HL-60 (cell line): ENCODE data around the gene ZNF776.
"Not testable (repeated sequence)": the region's sequence is repeated elsewhere in the genome, so short reads cannot be mapped to it uniquely, and the experiment has no call there.

ENCODE experiments used
- DNase-seq, 2 experiments: peaks; one replicate each; pipeline ENCODE4 v3.0.0-alpha.2; 2010 to 2020; ENCODE audit warnings: low read depth in 1 of 2, low spot score in 1 of 2
- H3K27ac ChIP-seq: fragments of 250-450 bp; sonication (Bioruptor Pico); replicated peaks from 2 replicates; pipeline ENCODE4 v1.5.1; 2020; ENCODE audit warnings: mild to moderate bottlenecking, moderate library complexity
- H3K27me3 ChIP-seq: fragments of 250-450 bp; sonication (Bioruptor Pico); 2 replicates; pipeline ENCODE4 v1.5.1; 2021; ENCODE audit warnings: mild to moderate bottlenecking, moderate library complexity; ENCODE audit not compliant: insufficient read depth, poor library complexity, severe bottlenecking
- H3K4me3 ChIP-seq: replicated peaks from 2 replicates; pipeline ENCODE4 v1.5.1; 2011; ENCODE audit warnings: mild to moderate bottlenecking, control low read depth, low read length; ENCODE audit not compliant: insufficient read depth
- GABPA ChIP-seq: IDR thresholded peaks from 2 replicates; pipeline ENCODE4 v1.6.1; 2012; ENCODE audit warnings: low read depth
- POLR2AphosphoS5 ChIP-seq: IDR thresholded peaks from 2 replicates; pipeline ENCODE4 v1.6.1; 2012; ENCODE audit warnings: low read depth
- SPI1 ChIP-seq: IDR thresholded peaks from 2 replicates; pipeline ENCODE4 v1.6.1; 2012; ENCODE audit warnings: low read depth, mild to moderate bottlenecking, borderline replicate concordance
- TF ChIP-seq, protein P1 (sequence below): IDR thresholded peaks from one replicate; pipeline ENCODE4 v1.5.1; 2011; ENCODE audit warnings: low read length, control low read depth, inconsistent platforms; ENCODE audit not compliant: insufficient read depth
- TF ChIP-seq, protein P2 (sequence below): IDR thresholded peaks from 2 replicates; pipeline ENCODE4 v1.6.1; 2012; ENCODE audit warnings: low read depth; ENCODE audit not compliant: insufficient replicate concordance

The ZNF776 gene

DNA sequence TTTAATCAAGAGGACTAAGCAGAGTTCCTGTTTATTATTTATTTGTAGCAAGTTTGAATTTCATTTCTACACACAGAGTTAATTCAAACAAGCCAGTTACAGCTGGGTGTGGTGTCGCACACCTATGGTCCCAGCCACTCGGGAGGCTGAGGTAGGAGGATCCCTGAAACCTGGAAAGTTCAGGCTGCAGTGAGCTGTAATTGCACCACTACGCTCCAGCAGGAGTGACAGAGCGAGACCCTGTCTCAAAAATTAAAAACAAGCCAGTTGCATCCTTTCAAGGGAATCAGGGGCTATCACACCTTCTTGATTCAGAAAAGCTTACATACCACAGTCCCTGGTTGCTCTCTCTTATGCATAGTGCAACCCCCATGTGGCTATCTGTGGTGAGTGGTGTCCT is 42.7 kb downstream of the ZNF776 start:
- Histone ChIP-seq H3K4me3 (no peak overlapping the region), H3K27ac (no peak overlapping the region), H3K27me3 (no peaks in the 10 kb centered on the region)
- TF ChIP-seq POLR2AphosphoS5 (no peak), SPI1 (no peak), GABPA (no peak)
- TF ChIP-seq, protein P1, sequence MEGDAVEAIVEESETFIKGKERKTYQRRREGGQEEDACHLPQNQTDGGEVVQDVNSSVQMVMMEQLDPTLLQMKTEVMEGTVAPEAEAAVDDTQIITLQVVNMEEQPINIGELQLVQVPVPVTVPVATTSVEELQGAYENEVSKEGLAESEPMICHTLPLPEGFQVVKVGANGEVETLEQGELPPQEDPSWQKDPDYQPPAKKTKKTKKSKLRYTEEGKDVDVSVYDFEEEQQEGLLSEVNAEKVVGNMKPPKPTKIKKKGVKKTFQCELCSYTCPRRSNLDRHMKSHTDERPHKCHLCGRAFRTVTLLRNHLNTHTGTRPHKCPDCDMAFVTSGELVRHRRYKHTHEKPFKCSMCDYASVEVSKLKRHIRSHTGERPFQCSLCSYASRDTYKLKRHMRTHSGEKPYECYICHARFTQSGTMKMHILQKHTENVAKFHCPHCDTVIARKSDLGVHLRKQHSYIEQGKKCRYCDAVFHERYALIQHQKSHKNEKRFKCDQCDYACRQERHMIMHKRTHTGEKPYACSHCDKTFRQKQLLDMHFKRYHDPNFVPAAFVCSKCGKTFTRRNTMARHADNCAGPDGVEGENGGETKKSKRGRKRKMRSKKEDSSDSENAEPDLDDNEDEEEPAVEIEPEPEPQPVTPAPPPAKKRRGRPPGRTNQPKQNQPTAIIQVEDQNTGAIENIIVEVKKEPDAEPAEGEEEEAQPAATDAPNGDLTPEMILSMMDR, result no peak
- TF ChIP-seq, protein P2, sequence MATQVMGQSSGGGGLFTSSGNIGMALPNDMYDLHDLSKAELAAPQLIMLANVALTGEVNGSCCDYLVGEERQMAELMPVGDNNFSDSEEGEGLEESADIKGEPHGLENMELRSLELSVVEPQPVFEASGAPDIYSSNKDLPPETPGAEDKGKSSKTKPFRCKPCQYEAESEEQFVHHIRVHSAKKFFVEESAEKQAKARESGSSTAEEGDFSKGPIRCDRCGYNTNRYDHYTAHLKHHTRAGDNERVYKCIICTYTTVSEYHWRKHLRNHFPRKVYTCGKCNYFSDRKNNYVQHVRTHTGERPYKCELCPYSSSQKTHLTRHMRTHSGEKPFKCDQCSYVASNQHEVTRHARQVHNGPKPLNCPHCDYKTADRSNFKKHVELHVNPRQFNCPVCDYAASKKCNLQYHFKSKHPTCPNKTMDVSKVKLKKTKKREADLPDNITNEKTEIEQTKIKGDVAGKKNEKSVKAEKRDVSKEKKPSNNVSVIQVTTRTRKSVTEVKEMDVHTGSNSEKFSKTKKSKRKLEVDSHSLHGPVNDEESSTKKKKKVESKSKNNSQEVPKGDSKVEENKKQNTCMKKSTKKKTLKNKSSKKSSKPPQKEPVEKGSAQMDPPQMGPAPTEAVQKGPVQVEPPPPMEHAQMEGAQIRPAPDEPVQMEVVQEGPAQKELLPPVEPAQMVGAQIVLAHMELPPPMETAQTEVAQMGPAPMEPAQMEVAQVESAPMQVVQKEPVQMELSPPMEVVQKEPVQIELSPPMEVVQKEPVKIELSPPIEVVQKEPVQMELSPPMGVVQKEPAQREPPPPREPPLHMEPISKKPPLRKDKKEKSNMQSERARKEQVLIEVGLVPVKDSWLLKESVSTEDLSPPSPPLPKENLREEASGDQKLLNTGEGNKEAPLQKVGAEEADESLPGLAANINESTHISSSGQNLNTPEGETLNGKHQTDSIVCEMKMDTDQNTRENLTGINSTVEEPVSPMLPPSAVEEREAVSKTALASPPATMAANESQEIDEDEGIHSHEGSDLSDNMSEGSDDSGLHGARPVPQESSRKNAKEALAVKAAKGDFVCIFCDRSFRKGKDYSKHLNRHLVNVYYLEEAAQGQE, result no peak
- DNase-seq, result no peak

DNA sequence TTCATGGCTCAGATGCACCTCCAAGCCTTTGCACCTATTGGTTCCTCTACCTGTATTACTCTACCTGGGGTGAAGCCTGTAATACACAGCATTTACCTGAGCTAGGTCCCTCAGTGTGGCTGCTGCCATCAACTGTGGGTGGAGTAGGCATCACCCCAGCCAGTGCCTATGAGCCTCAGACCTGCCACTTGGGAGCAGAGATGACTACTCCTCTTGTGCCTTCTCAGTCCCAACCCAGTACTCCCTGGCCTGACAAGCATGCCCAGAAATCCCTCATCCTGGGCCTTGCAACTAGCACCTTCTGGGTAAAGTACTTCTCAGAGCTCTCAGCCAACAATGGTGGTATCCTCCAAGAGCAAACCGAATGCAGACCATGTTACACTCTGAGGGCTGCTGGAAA is 50.0 kb downstream of the ZNF776 start:
- H3K27me3 ChIP-seq, H3K27ac ChIP-seq, DNase-seq, H3K4me3 ChIP-seq: not testable (repeated sequence)

DNA sequence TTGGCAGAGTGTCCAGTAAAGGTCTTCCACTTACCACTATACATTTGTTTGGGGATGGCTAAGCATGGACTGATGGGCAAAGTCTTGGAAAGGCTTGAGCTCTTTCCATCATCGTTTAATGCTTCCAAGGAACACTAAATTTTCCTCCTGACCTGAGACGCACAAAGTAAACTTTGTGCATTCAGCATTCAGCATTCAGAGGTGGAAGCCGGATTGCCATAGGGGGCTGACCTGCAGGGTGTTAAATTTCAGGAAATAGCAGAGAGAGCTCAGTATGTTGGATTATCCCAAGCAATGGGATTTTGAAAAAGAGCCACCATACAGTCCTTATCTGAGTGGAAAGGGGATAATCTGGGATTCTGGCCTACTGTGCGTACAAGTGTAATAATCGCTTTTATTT is 54.1 kb downstream of the ZNF776 start:
- Histone ChIP-seq H3K27ac (no peak overlapping the region), H3K27me3 (no peaks in the 10 kb centered on the region), H3K4me3 (no peak overlapping the region)
- TF ChIP-seq GABPA, result no peak
- TF ChIP-seq, protein P2, result no peak
- TF ChIP-seq POLR2AphosphoS5, result no peak
- TF ChIP-seq SPI1, result no peak
- TF ChIP-seq, protein P1, result no peak
- no peak for DNase-seq

DNA sequence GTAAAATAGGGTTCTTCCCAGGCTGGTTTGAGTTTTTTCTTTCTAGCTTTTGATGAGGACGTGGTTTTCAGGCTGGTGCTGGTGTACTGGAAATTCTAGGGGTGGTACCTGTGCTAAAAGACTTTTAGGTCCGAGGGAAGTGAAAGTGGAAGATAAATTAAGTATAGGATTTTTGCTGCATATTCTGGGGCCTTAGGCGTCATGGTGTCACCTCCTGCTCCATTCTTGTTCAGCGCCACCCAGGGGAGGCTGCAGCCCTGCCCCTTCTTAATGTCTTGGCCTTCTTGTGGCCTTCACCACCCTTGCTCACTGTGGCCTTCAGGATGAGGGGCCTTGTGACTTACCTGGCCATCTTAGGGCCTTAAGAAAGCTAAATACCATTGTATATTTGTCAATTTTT is 55.7 kb downstream of the ZNF776 start:
- Histone ChIP-seq H3K27me3 (no peaks in the 10 kb centered on the region), H3K27ac (no peak overlapping the region), H3K4me3 (no peak overlapping the region)
- TF ChIP-seq, protein P1, result no peak
- TF ChIP-seq SPI1 (no peak), GABPA (no peak), POLR2AphosphoS5 (no peak)
- TF ChIP-seq, protein P2, result no peak
- DNase-seq, result no peak
